Esophagus muscularis mucosa (tissue), 3 donors: ENCODE results near the gene POTEJ.
"Not testable (repeated sequence)": the region's sequence is repeated elsewhere in the genome, so short reads cannot be mapped to it uniquely, and the experiment has no call there.

Experiments used
- POLR2AphosphoS5 ChIP-seq, 2 donors: sonication (generic); formaldehyde crosslinking; IDR thresholded peaks; one replicate each; pipeline ENCODE4 v1.6.1; 2017; ENCODE audit warnings: antibody characterized with exemption in 2 of 2
- TF ChIP-seq, protein P1 (sequence below), 3 experiments: fragments of 200-600 bp in 2 of 3; fragments of 450-650 bp in 1 of 3; sonication (generic) in 2 of 3; IDR thresholded peaks; one replicate each; pipeline ENCODE4 v1.5.1; 2017 to 2019; ENCODE audit warnings: antibody characterized with exemption in 3 of 3, mild to moderate bottlenecking in 2 of 3, moderate library complexity in 1 of 3

DNA sequence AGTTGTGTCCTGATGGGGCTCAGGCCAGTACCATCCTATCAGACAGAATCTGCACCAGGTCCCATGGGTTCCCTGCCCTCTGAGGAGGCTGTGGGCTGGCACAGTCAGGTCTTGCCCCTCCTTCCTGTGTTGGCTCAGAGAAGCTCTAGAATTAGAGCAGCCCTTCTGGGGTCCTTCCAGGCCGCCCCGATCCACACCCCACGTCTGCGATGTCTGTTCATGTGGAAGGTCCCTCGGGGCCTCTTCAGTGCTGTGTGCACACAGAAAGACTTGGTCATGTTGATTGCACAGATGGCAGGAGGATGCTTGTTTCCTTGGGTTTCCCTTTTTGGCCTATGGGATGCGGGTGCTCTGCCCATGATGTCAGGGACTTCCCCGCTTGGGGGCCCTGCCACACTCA is 32.1 kb upstream of the POTEJ start:
- TF ChIP-seq POLR2AphosphoS5 (IDR thresholded peaks at IDR 0.05): not testable (repeated sequence)
- TF ChIP-seq, protein P1, sequence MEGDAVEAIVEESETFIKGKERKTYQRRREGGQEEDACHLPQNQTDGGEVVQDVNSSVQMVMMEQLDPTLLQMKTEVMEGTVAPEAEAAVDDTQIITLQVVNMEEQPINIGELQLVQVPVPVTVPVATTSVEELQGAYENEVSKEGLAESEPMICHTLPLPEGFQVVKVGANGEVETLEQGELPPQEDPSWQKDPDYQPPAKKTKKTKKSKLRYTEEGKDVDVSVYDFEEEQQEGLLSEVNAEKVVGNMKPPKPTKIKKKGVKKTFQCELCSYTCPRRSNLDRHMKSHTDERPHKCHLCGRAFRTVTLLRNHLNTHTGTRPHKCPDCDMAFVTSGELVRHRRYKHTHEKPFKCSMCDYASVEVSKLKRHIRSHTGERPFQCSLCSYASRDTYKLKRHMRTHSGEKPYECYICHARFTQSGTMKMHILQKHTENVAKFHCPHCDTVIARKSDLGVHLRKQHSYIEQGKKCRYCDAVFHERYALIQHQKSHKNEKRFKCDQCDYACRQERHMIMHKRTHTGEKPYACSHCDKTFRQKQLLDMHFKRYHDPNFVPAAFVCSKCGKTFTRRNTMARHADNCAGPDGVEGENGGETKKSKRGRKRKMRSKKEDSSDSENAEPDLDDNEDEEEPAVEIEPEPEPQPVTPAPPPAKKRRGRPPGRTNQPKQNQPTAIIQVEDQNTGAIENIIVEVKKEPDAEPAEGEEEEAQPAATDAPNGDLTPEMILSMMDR (IDR thresholded peaks at IDR 0.05): not testable (repeated sequence)
